HG03108 (cell line): ENCODE measurements around the gene NARS2.
"Not testable (repeated sequence)": the region's sequence is repeated elsewhere in the genome, so short reads cannot be mapped to it uniquely, and the experiment has no call there.

Experiments
- ATAC-seq: cut with Tn5 transposase; IDR thresholded peaks from one replicate; pipeline ENCODE4 v1.9.1; 2021; ENCODE audit warnings: moderate library complexity; ENCODE audit not compliant: unreplicated experiment

The NARS2 gene

GRCh38 chr11:78576549-78577097, 2.0 kb upstream of the NARS2 start:
- no peak for ATAC-seq

GRCh38 chr11:78575478-78575877, 814 bp upstream of the NARS2 start:
- no peak for ATAC-seq

- ATAC-seq, result no peak
Observed at GRCh38 chr11:78573681-78574080, 983 bp downstream of the NARS2 start.

- no peak for ATAC-seq
Observed at GRCh38 chr11:78573271-78573670, 1.4 kb downstream of the NARS2 start.

DNA sequence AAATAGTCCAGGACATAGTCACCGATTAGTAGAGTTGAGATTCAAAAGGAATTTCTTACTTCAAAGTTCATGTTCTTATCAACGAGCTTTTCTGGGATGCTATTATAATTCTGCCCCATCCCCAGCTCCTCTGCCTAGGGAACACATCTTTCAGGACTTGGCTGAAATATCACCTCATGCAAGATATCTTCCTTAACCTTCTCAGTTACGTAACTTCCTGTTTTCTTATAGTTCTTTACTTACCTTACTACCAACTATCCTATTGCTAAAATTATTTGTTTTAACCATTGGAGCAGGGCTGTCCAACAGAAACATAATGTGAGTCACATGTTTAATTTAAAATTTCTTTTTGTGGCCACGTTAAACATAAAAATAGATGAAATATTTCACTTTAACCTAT, 2.3 kb downstream of the NARS2 start:
- ATAC-seq, result no peak

- ATAC-seq, result no peak
Observed at GRCh38 chr11:78570031-78570430, 4.6 kb downstream of the NARS2 start.

- no peak for ATAC-seq
Observed at GRCh38 chr11:78567209-78567608, 7.5 kb downstream of the NARS2 start.

DNA sequence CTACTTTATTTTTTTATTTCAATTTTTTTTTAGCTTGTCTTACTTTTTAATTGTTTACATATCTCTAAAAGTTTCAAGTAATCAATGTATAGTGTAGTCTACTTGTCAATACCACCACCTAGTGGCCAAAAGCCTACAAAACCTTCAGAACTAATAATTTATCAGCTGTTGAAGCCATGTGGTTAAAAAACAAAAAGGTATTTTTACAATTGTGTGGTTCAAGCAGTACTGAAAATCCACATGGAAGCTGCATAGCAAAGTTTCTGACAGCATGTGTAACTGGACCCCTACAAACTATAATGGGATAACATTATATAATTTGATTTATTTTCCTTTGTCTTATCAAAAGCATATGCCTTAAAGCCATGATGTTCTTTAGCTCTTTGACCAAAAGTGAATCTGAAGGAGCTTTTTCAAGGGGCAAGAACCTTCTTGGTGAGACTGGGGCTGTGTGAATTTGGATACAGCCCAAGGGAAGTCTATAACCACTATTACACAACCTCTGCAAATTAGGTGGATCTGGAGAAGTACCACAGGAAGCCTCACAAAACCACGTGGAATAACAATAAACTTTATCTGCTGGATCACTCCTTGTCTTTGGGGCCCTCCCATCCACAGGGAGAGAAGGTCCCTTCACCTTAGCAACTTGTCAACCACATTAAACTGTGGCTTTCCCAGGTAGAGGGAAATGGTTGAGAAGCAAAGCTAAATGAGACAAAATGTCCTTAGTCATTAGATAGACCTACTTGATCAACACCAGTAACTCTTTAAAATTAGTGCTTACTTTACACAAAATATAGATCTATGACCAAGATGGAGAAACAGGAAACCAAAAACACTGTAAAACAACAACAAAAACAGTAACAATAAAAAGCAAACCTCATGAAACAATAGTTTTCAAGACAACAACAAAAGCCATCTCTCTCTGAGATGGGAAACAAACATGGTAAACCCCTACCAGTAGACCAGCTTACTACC, 9.9 kb downstream of the NARS2 start:
- ATAC-seq, result peak; percentile 52

GRCh38 chr11:78564037-78564436, 10.6 kb downstream of the NARS2 start:
- not testable (repeated sequence) for ATAC-seq

- ATAC-seq, result not testable (repeated sequence)
Observed at GRCh38 chr11:78563090-78563489, 11.6 kb downstream of the NARS2 start.

GRCh38 chr11:78562398-78562797, 12.3 kb downstream of the NARS2 start:
- ATAC-seq, result no peak

- ATAC-seq, result no peak
Observed at GRCh38 chr11:78560826-78561484, 13.7 kb downstream of the NARS2 start.

GRCh38 chr11:78560153-78560552, 14.5 kb downstream of the NARS2 start:
- no peak for ATAC-seq

GRCh38 chr11:78557236-78557635, 17.4 kb downstream of the NARS2 start:
- ATAC-seq, result no peak

DNA sequence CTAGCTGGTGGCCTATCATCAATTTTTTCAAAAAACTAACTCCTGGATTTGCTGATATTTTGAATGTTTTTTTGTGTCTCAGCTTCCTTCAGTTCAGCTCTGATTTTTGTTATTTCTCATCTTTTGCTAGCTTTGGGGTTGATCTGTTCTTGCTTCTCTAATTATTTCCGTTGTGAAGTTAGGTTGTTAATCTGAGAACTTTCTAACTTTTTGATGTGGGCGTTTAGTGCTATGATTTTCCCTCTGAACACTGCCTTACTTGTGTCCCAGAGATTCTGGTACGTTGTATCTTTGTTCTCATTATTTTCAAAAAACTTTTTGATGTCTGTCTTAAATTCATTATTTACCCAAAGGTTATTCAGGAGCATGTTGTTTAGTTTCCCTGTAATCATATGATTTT, 19.1 kb downstream of the NARS2 start:
- no peak for ATAC-seq

DNA sequence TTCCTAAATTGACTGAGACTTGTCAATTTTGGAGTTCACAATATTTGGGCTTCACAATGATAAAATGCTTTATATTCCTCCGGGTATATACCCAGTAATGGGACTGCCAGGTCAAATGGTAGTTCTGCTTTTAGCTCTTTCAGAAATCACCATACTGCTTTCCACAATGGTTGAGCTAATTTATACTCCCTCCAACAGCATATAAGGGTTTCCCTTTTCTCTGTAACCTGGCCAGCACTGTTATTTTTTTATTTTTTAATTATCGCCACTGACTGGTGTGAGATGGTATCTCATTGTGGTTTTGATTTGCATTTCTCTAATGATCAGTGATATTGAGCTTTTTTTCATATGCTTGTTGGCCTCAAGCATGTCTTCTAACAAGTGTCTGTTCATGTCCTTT, 21.8 kb downstream of the NARS2 start:
- ATAC-seq, result no peak

DNA sequence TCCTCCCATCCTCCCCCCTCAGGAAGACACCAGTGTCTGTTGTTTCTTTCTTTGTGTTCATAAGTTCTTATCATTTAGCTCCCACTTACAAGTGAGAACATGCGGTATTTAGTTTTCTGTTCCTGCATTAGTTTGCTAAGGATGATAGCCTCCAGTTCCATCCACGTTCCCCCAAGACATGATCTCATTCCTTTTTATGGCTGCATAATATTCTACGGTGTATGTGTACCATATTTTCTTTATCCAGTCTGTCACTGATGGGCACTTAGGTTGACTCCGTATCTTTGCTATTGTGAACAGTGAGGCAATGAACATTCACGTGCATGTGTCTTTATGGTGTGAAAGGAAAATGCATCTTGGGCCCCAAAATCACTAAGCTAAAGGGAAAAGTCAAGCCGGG, 22.5 kb downstream of the NARS2 start:
- ATAC-seq, result not testable (repeated sequence)

DNA sequence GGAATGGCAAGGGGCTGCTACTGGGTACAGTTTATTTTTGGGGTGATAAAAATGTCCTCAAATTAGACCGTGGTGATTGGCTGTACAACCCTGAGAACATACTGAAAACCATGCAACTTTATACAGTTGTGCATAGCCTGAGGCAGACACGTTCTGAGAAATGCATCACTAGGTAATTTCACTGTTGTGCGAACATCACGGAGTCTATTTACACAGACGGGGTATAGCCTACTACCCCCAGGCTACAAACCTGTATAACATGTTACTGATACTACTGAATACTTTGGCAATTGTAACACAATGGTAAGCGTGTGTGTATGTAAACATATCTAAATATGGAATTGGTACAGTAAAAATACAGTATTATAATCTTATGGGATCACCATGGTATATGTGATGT, 23.6 kb downstream of the NARS2 start:
- no peak for ATAC-seq

DNA sequence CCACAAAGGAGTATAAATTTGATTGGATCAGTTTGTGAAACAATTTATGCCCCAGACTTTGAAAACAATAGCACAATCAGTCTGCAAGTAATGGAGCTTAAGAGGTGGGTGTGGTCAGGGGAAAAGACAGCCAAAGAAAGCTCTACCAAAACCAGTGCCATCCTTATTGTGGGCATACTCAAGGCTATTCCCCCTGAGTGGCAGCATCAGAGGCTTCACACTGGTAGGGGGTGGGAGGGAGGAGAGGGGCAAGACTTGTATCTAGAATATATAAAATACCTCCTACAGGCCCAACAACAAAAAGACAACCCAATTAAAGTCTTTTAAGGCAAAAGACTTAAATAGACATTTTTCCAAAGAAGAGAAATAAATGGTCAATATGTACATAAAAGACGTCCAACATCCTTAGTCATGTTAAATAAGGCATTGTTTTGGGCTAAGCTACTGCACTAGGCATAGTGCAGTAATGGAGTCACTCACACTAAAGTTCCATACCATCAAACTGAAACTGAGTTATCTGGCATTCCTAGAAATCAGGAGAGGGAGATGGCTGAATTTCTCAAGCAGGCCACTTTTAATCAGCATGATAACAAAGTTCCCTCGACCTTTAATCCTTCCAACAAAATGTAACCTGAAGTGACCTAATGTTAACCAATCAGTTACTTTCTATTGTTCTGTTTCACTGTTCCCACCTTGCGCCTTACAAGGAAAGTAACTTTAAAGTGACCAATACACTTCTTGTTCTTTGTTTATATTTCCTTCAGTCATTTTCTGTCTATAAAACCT, 24.8 kb downstream of the NARS2 start:
- ATAC-seq, result no peak

GRCh38 chr11:78548911-78549590, 25.6 kb downstream of the NARS2 start:
- ATAC-seq, result no peak
